A549 (cell line): ENCODE results near the gene NLRP8.

Experiments
- CEBPB ChIP-seq, 2 experiments: fragments of >200 bp in 1 of 2; sonication (Bioruptor Twin) in 1 of 2; formaldehyde crosslinking in 1 of 2; IDR thresholded peaks; 2 replicates each; pipeline ENCODE4 v1.6.1; 2012 to 2016
- TF ChIP-seq, protein P1 (sequence below): fragments of 250-450 bp; sonication (Bioruptor Pico); IDR thresholded peaks from 2 replicates; pipeline ENCODE4 v1.5.0; 2021; ENCODE audit warnings: mild to moderate bottlenecking, moderate library complexity, borderline replicate concordance
- TF ChIP-seq, protein P2 (sequence below): fragments of >200 bp; sonication (Bioruptor Twin); formaldehyde crosslinking; IDR thresholded peaks from 3 replicates; pipeline ENCODE4 v1.6.1; 2016

- no peak for TF ChIP-seq CEBPB (IDR thresholded peaks at IDR 0.05)
- TF ChIP-seq, protein P1, sequence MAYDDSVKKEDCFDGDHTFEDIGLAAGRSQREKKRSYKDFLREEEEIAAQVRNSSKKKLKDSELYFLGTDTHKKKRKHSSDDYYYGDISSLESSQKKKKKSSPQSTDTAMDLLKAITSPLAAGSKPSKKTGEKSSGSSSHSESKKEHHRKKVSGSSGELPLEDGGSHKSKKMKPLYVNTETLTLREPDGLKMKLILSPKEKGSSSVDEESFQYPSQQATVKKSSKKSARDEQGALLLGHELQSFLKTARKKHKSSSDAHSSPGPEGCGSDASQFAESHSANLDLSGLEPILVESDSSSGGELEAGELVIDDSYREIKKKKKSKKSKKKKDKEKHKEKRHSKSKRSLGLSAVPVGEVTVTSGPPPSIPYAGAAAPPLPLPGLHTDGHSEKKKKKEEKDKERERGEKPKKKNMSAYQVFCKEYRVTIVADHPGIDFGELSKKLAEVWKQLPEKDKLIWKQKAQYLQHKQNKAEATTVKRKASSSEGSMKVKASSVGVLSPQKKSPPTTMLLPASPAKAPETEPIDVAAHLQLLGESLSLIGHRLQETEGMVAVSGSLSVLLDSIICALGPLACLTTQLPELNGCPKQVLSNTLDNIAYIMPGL (CRISPR knock-in tag) = no peak
- TF ChIP-seq, protein P2, sequence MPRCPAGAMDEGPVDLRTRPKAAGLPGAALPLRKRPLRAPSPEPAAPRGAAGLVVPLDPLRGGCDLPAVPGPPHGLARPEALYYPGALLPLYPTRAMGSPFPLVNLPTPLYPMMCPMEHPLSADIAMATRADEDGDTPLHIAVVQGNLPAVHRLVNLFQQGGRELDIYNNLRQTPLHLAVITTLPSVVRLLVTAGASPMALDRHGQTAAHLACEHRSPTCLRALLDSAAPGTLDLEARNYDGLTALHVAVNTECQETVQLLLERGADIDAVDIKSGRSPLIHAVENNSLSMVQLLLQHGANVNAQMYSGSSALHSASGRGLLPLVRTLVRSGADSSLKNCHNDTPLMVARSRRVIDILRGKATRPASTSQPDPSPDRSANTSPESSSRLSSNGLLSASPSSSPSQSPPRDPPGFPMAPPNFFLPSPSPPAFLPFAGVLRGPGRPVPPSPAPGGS = no peak
Measured at GRCh38 chr19:55958356-55958755, 10.7 kb downstream of the NLRP8 start.
